NCI-H2171 treated with DMSO at 0.1 percent for 48 hours (cell line): ENCODE data around the gene MOB1A.
"Not testable (repeated sequence)": the region's sequence is repeated elsewhere in the genome, so short reads cannot be mapped to it uniquely, and the experiment has no call there.

Source experiments
- DNase-seq: peaks from one replicate; lab custom pipeline; 2025; lab: John Stamatoyannopoulos, UW

The MOB1A gene

GRCh38 chr2:74148457-74149246 is 30.0 kb downstream of the MOB1A start:
- no peak for DNase-seq

GRCh38 chr2:74147727-74148456 is 30.8 kb downstream of the MOB1A start, which contains the start of gene BOLA3:
BOLA3 (minus strand) TSS chr2:74147912; CDS start chr2:74147874, 38 bp downstream.
- DNase-seq = peak; percentile 80

- DNase-seq = peak; percentile 74
These were observed 31.6 kb downstream of the MOB1A start for GRCh38 chr2:74146929-74147726.

- DNase-seq = peak; percentile 8
These were observed 36.3 kb downstream of the MOB1A start for GRCh38 chr2:74142340-74142739.

- DNase-seq = no peak
These were observed 39.9 kb downstream of the MOB1A start for GRCh38 chr2:74138600-74139323.

GRCh38 chr2:74137651-74138599 is 40.8 kb downstream of the MOB1A start:
- no peak for DNase-seq

- no peak for DNase-seq
These were observed 46.8 kb downstream of the MOB1A start for GRCh38 chr2:74131901-74132300.

GRCh38 chr2:74130211-74130995 is 48.3 kb downstream of the MOB1A start:
- DNase-seq = no peak

GRCh38 chr2:74128206-74128605 is 50.5 kb downstream of the MOB1A start:
- DNase-seq = no peak

- DNase-seq = not testable (repeated sequence)
These were observed 54.7 kb downstream of the MOB1A start for GRCh38 chr2:74123955-74124354.

GRCh38 chr2:74121846-74122245 is 56.8 kb downstream of the MOB1A start:
- not testable (repeated sequence) for DNase-seq

- DNase-seq = peak; percentile 90
These were observed 58.5 kb downstream of the MOB1A start for GRCh38 chr2:74119912-74120825.

GRCh38 chr2:74119339-74119738 is 59.3 kb downstream of the MOB1A start:
- no peak for DNase-seq

- DNase-seq = no peak
These were observed 67.3 kb downstream of the MOB1A start for GRCh38 chr2:74111380-74111779.

GRCh38 chr2:74110537-74110936 is 68.1 kb downstream of the MOB1A start:
- no peak for DNase-seq

- DNase-seq = no peak
These were observed 69.1 kb downstream of the MOB1A start for GRCh38 chr2:74109551-74109950.

GRCh38 chr2:74107071-74107470 is 71.6 kb downstream of the MOB1A start:
- no peak for DNase-seq

- no peak for DNase-seq
These were observed 73.3 kb downstream of the MOB1A start for GRCh38 chr2:74105413-74105812.

- no peak for DNase-seq
These were observed 73.8 kb downstream of the MOB1A start for GRCh38 chr2:74104839-74105238.
